Hematopoietic multipotent progenitor cell treated with erythropoietin and hydrocortisone succinate and interleukin-3 and kit ligand, for 8 days (in vitro differentiated cells): Measurements from ENCODE around the gene CAPN15.

Experiments
- DNase-seq: peaks from one replicate; pipeline ENCODE4 v3.0.0-alpha.2; 2015

CAPN15 gene

GRCh38 chr16:580141-580945 is 52.8 kb downstream of the CAPN15 start:
- no peak for DNase-seq

GRCh38 chr16:580946-581498 is 53.5 kb downstream of the CAPN15 start:
- DNase-seq: no peak

- DNase-seq: no peak
Observed at GRCh38 chr16:582218-582613, 54.7 kb downstream of the CAPN15 start.

GRCh38 chr16:582614-583331 is 55.3 kb downstream of the CAPN15 start:
- DNase-seq: peak; percentile 30

GRCh38 chr16:583470-583814 is 55.9 kb downstream of the CAPN15 start:
- DNase-seq: no peak

- DNase-seq: no peak
Observed at GRCh38 chr16:583815-584591, 56.5 kb downstream of the CAPN15 start.

GRCh38 chr16:585351-585750 is 57.8 kb downstream of the CAPN15 start:
- peak; percentile 28 for DNase-seq

- DNase-seq: peak; percentile 17
Observed at GRCh38 chr16:586047-586644, 58.6 kb downstream of the CAPN15 start.

- DNase-seq: peak; percentile 48
Observed at GRCh38 chr16:586645-587590, 59.4 kb downstream of the CAPN15 start.

GRCh38 chr16:588639-588888 is 61.1 kb downstream of the CAPN15 start:
- DNase-seq: peak; percentile 69

- DNase-seq: peak; percentile 95
Observed at GRCh38 chr16:588889-589657, 61.6 kb downstream of the CAPN15 start.

- peak; percentile 97 for DNase-seq
Observed at GRCh38 chr16:589658-590187, 62.2 kb downstream of the CAPN15 start, which contains the start of gene RAB40C. RAB40C (plus strand) TSS chr16:590066; CDS start chr16:590292, 226 bp downstream.

GRCh38 chr16:590188-590814 is 62.8 kb downstream of the CAPN15 start:
- DNase-seq: no peak

- DNase-seq: no peak
Observed at GRCh38 chr16:590815-591200, 63.3 kb downstream of the CAPN15 start.

- DNase-seq: no peak
Observed at GRCh38 chr16:591231-591630, 63.7 kb downstream of the CAPN15 start.

- DNase-seq: no peak
Observed at GRCh38 chr16:591892-592517, 64.5 kb downstream of the CAPN15 start.

- DNase-seq: peak; percentile 25
Observed at GRCh38 chr16:592518-593306, 65.2 kb downstream of the CAPN15 start.

- no peak for DNase-seq
Observed at GRCh38 chr16:593406-593805, 65.9 kb downstream of the CAPN15 start.

- no peak for DNase-seq
Observed at GRCh38 chr16:593807-594206, 66.3 kb downstream of the CAPN15 start.
